ENCODE measurements around the gene ERCC3.

GRCh38 chr2:127278959-127279358 is 15.0 kb downstream of the ERCC3 start:
- TF ChIP-seq CTCF (conservative IDR thresholded peaks at IDR 0.05; ENCODE audit: low read depth, low read length) (no peak), EZH2 (IDR thresholded peaks at IDR 0.05; ENCODE audit: borderline replicate concordance, low read depth, low read length, poor library complexity, severe bottlenecking) (no peak)

Data from A673 (cell line).